HepG2 (cell line): Measurements from ENCODE around the gene ATP6V0D1. TPM values are rescaled to one million over a fixed set of nuclear protein-coding genes. Genes with fewer than 3 reads are reported as not detected.

ENCODE experiments used
- ATAC-seq: fragments of 200-7000 bp; cut with Tn5 transposase; 3 replicates; pipeline ENCODE4 v1.9.1; 2020; ENCODE audit warnings: mild to moderate bottlenecking, moderate library complexity
- BruUV-seq: library from RNA; stranded (reverse); fragments of 400-500 nt; replicated peaks from 2 replicates; lab custom pipeline; 2021; lab: Mats Ljungman, UMichigan
- CTCF ChIA-PET: fragments of 300-600 bp; formaldehyde crosslinking; extraction: SDS; loops from one replicate; lab custom pipeline; 2021; ENCODE audit warnings: low total read pairs, inconsistent platforms, low intra/inter-chr PET ratio; lab: Yijun Ruan, JAX
- POLR2A ChIA-PET: fragments of 350-600 bp; sonication (Branson Sonifier 250); formaldehyde crosslinking; loops from one replicate; lab custom pipeline; 2020; ENCODE audit warnings: antibody characterized with exemption, inconsistent platforms; lab: Yijun Ruan, JAX
- DNase-seq: peaks from one replicate; pipeline ENCODE4 v3.0.0-alpha.2; 2015; ENCODE audit warnings: low spot score
- FAIRE-seq: peaks from 3 replicates; lab custom pipeline; 2011; peaks lifted over from hg19 to GRCh38; lab: Jason Lieb, UNC
- H2AFZ ChIP-seq: one replicate; pipeline ENCODE4 v1.6.1; 2011; ENCODE audit warnings: low read length, inconsistent platforms
- H3K27ac ChIP-seq: fragments of 300-600 bp; 3 replicates; pipeline ENCODE4 v1.8.0; 2011; ENCODE audit warnings: mixed run types, mild to moderate bottlenecking, mixed read lengths, low read length, inconsistent platforms; ENCODE audit not compliant: insufficient read depth; ENCODE audit errors: extremely low read length
- H3K27me3 ChIP-seq, 2 experiments: fragments of 200-600 bp in 1 of 2; 2 replicates in 1 of 2; 3 replicates in 1 of 2; pipeline versions ENCODE4 v1.6.0 to v1.8.0; 2011; ENCODE audit warnings: low read length in 2 of 2, mild to moderate bottlenecking in 2 of 2, moderate library complexity in 2 of 2, inconsistent platforms in 1 of 2; ENCODE audit not compliant: insufficient read depth in 2 of 2, control insufficient read depth in 1 of 2
- H3K36me3 ChIP-seq, 2 experiments: fragments of 200-600 bp in 1 of 2; replicated peaks in 1 of 2; 2 replicates in 1 of 2; 3 replicates in 1 of 2; pipeline versions ENCODE4 v1.5.1 to v1.8.0; 2011; ENCODE audit warnings: low read length in 2 of 2, inconsistent platforms in 1 of 2; ENCODE audit not compliant: insufficient read depth in 2 of 2, control insufficient read depth in 1 of 2
- H3K4me1 ChIP-seq: 2 replicates; pipeline ENCODE4 v1.5.1; 2012; ENCODE audit warnings: low read length, inconsistent platforms; ENCODE audit not compliant: insufficient read depth
- H3K4me2 ChIP-seq: 2 replicates; pipeline ENCODE4 v1.6.0; 2011; ENCODE audit warnings: low read depth, low read length, inconsistent platforms
- H3K4me3 ChIP-seq, 3 experiments: fragments of 200-600 bp in 1 of 3; sonication (generic), shearing (Covaris generic) in 1 of 3; replicated peaks in 1 of 3; 2 replicates each; pipeline ENCODE4 v1.5.1; 2011 to 2016; ENCODE audit warnings: low read length in 3 of 3, inconsistent platforms in 2 of 3, low read depth in 2 of 3, mild to moderate bottlenecking in 2 of 3, control low read depth in 1 of 3, mixed read lengths in 1 of 3; ENCODE audit not compliant: insufficient read depth in 1 of 3
- H3K79me2 ChIP-seq: one replicate; pipeline ENCODE4 v1.6.1; 2011; ENCODE audit warnings: low read length, inconsistent platforms; ENCODE audit not compliant: insufficient read depth
- H3K9ac ChIP-seq: 2 replicates; pipeline ENCODE4 v1.6.0; 2011; ENCODE audit warnings: mild to moderate bottlenecking, low read depth, low read length, inconsistent platforms; ENCODE audit not compliant: insufficient read depth
- H3K9me3 ChIP-seq: 2 replicates; pipeline ENCODE4 v1.5.1; 2012; ENCODE audit warnings: mild to moderate bottlenecking, low read length
- H4K20me1 ChIP-seq: 2 replicates; pipeline ENCODE4 v1.6.0; 2011; ENCODE audit warnings: inconsistent platforms, mild to moderate bottlenecking, low read length, moderate library complexity; ENCODE audit not compliant: insufficient read depth
- NCOR1 ChIP-seq: fragments of 200-600 bp; sonication (generic); IDR thresholded peaks from 2 replicates; pipeline ENCODE4 v1.7.0; 2017; ENCODE audit warnings: antibody characterized with exemption, low read length, borderline replicate concordance
- SKIL ChIP-seq: sonication (generic); formaldehyde crosslinking; IDR thresholded peaks from 2 replicates; pipeline ENCODE4 v1.8.0; 2022; ENCODE audit warnings: missing genetic modification reagents, mild to moderate bottlenecking, moderate library complexity, borderline replicate concordance
- ZBTB3 ChIP-seq: sonication (generic); formaldehyde crosslinking; IDR thresholded peaks from 2 replicates; pipeline ENCODE4 v1.4.0; 2020; ENCODE audit warnings: low read depth, mild to moderate bottlenecking, moderate library complexity, missing genetic modification reagents, borderline replicate concordance
- WGBS: methylation state at CpG from one replicate; pipeline ENCODE4 v1.1.6; 2017; ENCODE audit warnings: low lambda C conversion rate; 5-methylcytosine and 5-hydroxymethylcytosine counted together
- in situ Hi-C: cut with HindIII; loops from 2 replicates; pipeline ENCODE4 v1.10.0; 2017; ENCODE audit warnings: low pct_unique_long_range_greater_than_20kb; ENCODE audit not compliant: extremely low pct_ligation_motif_present
- intact Hi-C: fragments of 100-400 bp; cut with micrococcal nuclease; formaldehyde crosslinking; loops from one replicate; pipeline ENCODE4 v1.10.0; 2022; ENCODE audit not compliant: unreplicated experiment
- polyA plus RNA-seq, 8 experiments: library from polyadenylated mRNA; depleted of rRNA in 3 of 8; stranded (reverse) in 7 of 8; unstranded in 1 of 8; fragments of >200 nt; fragmentation: Illumina TruSeq in 4 of 8; extraction: Trizol in 4 of 8; gene quantifications; 2 replicates each; pipeline versions ENCODE4 v1.2.1 to v1.2.3, GENCODE V29; 2011 to 2016; ENCODE audit warnings: low read depth in 4 of 8, missing spikeins in 1 of 8, mixed read lengths in 1 of 8; ENCODE audit not compliant: insufficient read depth in 1 of 8
- total RNA-seq, 5 experiments: library from RNA; depleted of rRNA; stranded (reverse); fragments of >200 nt; fragmentation: Illumina TruSeq; extraction: Trizol; gene quantifications; 2 replicates each; pipeline ENCODE4 v1.2.3, GENCODE V29; 2016; ENCODE audit warnings: low read depth in 1 of 5
- TF ChIP-seq, protein P1 (sequence below): sonication (generic); formaldehyde crosslinking; IDR thresholded peaks from 2 replicates; pipeline ENCODE4 v1.4.0; 2020; ENCODE audit warnings: mild to moderate bottlenecking, missing genetic modification reagents
- TF ChIP-seq, protein P2 (sequence below): sonication (generic); formaldehyde crosslinking; conservative IDR thresholded peaks from 2 replicates; pipeline ENCODE4 v1.8.0; 2022; ENCODE audit warnings: mild to moderate bottlenecking, moderate library complexity, missing genetic modification reagents

Gene ATP6V0D1
- total and polyA plus RNA-seq, 2 of the 13 experiments (the other 11 are each of a cell fraction or from before 2014, with no cell fraction given), result 51.1 to 61.3 TPM

DNA sequence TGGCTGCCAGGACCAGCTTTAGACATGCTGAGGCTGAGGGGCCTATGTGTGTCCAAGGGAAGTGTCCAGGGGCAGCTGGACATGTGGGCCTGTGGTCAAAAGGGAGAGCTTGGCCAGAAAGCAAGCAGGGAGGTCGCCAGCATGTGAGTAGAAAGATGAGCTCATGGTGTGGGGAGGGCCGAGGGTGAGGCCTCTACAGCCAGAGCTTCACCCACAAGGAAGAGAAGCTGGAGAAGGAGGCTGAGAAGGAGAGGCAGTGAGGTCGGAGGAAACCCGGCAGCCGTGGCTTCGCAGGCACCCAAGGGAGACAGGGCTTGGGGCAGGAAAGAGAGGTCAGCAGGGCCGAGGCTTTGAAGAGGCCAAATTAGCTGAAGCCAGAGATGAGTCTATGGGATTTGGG lies 54.0 kb downstream of the ATP6V0D1 start:
- no peak overlapping the region for H3K4me2 ChIP-seq
- no peak overlapping the region for H3K27ac ChIP-seq
- WGBS, result 43% methylated on average over 7 of the region's 7 CpGs
- ATAC-seq (no peak), FAIRE-seq (no peak), DNase-seq (no peak)
- intact Hi-C loops (loop anchor here (5.0 kb wide), 1 partner anchor 55 kb away; the partner anchor contains the start of genes AGRP and ATP6V0D1), in situ Hi-C loops (no loop called here)
- H3K4me3 ChIP-seq, result no peak overlapping the region
- no peak overlapping the region for H3K9ac ChIP-seq
- TF ChIP-seq ZBTB3 (no peak), NCOR1 (no peak), SKIL (CRISPR knock-in tag) (0 out of 2 replicates have a peak, but pooled peaks have one; percentile 16)
- TF ChIP-seq, protein P1, sequence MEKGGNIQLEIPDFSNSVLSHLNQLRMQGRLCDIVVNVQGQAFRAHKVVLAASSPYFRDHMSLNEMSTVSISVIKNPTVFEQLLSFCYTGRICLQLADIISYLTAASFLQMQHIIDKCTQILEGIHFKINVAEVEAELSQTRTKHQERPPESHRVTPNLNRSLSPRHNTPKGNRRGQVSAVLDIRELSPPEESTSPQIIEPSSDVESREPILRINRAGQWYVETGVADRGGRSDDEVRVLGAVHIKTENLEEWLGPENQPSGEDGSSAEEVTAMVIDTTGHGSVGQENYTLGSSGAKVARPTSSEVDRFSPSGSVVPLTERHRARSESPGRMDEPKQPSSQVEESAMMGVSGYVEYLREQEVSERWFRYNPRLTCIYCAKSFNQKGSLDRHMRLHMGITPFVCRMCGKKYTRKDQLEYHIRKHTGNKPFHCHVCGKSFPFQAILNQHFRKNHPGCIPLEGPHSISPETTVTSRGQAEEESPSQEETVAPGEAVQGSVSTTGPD (CRISPR knock-in tag), result no peak
- TF ChIP-seq, protein P2, sequence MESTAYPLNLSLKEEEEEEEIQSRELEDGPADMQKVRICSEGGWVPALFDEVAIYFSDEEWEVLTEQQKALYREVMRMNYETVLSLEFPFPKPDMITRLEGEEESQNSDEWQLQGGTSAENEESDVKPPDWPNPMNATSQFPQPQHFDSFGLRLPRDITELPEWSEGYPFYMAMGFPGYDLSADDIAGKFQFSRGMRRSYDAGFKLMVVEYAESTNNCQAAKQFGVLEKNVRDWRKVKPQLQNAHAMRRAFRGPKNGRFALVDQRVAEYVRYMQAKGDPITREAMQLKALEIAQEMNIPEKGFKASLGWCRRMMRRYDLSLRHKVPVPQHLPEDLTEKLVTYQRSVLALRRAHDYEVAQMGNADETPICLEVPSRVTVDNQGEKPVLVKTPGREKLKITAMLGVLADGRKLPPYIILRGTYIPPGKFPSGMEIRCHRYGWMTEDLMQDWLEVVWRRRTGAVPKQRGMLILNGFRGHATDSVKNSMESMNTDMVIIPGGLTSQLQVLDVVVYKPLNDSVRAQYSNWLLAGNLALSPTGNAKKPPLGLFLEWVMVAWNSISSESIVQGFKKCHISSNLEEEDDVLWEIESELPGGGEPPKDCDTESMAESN (CRISPR knock-in tag), result no peak
- no peaks in the 10 kb centered on the region for H3K79me2 ChIP-seq
- no peaks in the 10 kb centered on the region for H3K9me3 ChIP-seq
- H2AFZ ChIP-seq, result no peak overlapping the region
- peaks cover 5 to 32% of the 10 kb centered on the region in 2 experiments for H3K27me3 ChIP-seq
- CTCF ChIA-PET, result interaction anchor here (1.3 to 6.5 kb wide), 3 partner anchors 20 to 40 kb away, joined by 3 to 98 read pairs (median 56); no protein-coding TSS in a partner anchor
- no peaks in the 10 kb centered on the region for H4K20me1 ChIP-seq
- H3K4me1 ChIP-seq, result peaks cover 39% of the 10 kb centered on the region
- POLR2A ChIA-PET, result interaction anchor here (1.0 to 3.1 kb wide), 2 partner anchors 38 to 195 kb away, joined by 4 to 15 read pairs; no protein-coding TSS in a partner anchor
- no TSS peak for BruUV-seq
- H3K36me3 ChIP-seq, result no peaks in the 10 kb centered on the region
